Testis (tissue), 3 donors: ENCODE results near the gene MCF2L. TPM values are rescaled to one million over a fixed set of nuclear protein-coding genes. Genes with fewer than 3 reads are reported as not detected.

Experiments used
- DNase-seq: peaks from one replicate; pipeline ENCODE4 v3.0.0-alpha.2; 2019
- H3K27ac ChIP-seq, 2 donors: fragments of 200-600 bp; sonication (generic); one replicate each; pipeline ENCODE4 v1.5.1; 2019
- H3K27me3 ChIP-seq: fragments of 200-600 bp; sonication (generic); one replicate; pipeline ENCODE4 v1.5.1; 2019
- H3K36me3 ChIP-seq: fragments of 200-600 bp; sonication (generic); one replicate; pipeline ENCODE4 v1.5.1; 2017; ENCODE audit warnings: low read depth; ENCODE audit errors: missing control alignments
- H3K4me1 ChIP-seq: fragments of 200-600 bp; sonication (generic); one replicate; pipeline ENCODE4 v1.5.1; 2019
- H3K4me3 ChIP-seq, 2 donors: fragments of 200-600 bp; sonication (generic); one replicate each; pipeline ENCODE4 v1.5.1; 2017 to 2019
- H3K9me3 ChIP-seq: fragments of 200-600 bp; sonication (generic); one replicate; pipeline ENCODE4 v1.5.1; 2017
- CTCF ChIP-seq, 3 experiments: fragments of 450-650 bp in 2 of 3; fragments of 200-600 bp in 1 of 3; sonication (generic) in 1 of 3; IDR thresholded peaks; one replicate each; pipeline ENCODE4 v1.5.1; 2016 to 2019; ENCODE audit warnings: antibody characterized with exemption in 3 of 3, mild to moderate bottlenecking in 2 of 3, moderate library complexity in 1 of 3
- POLR2A ChIP-seq: fragments of 450-650 bp; IDR thresholded peaks from one replicate; pipeline ENCODE4 v1.6.1; 2017; ENCODE audit warnings: antibody characterized with exemption, mild to moderate bottlenecking, moderate library complexity
- WGBS, 2 donors: methylation state at CpG; one replicate each; pipeline ENCODE4 v1.1.5; 2018; 5-methylcytosine and 5-hydroxymethylcytosine counted together
- intact Hi-C: fragments of 100-400 bp; cut with DNase I; formaldehyde crosslinking; loops from one replicate; pipeline ENCODE4 v1.15.1; 2023; ENCODE audit warnings: low total_unique reads
- polyA plus RNA-seq: library from polyadenylated mRNA; stranded (reverse); fragments of 350-450 nt; fragmentation: Illumina TruSeq; extraction: RNeasy Lipid Tissue Mini Kit (QIAGEN cat#74804); gene quantifications from one replicate; pipeline ENCODE4 v1.2.3, GENCODE V29; 2014; ENCODE audit warnings: low read depth, low replicate concordance; ENCODE audit not compliant: insufficient read depth
- total RNA-seq, 2 donors: library from RNA; depleted of rRNA; stranded (reverse); fragments of >200 nt; gene quantifications; one replicate each; pipeline ENCODE4 v1.2.3, GENCODE V29; 2016

Gene MCF2L
- total and polyA plus RNA-seq, 3 donors from 2014 or later, result 5.0 to 17.6 (median 14.6) TPM

GRCh38 chr13:113050734-113051431 is 81.9 kb downstream of the MCF2L start:
- TF ChIP-seq POLR2A (no peak), CTCF (IDR thresholded peaks at IDR 0.05) (no peak)
- Histone ChIP-seq H3K36me3 (no peaks in the 10 kb centered on the region), H3K4me3 (peak overlapping the region in 1 of 2 donors; percentile 20), H3K27ac (no peak overlapping the region), H3K4me1 (peaks cover 6% of the 10 kb centered on the region), H3K27me3 (no peaks in the 10 kb centered on the region), H3K9me3 (no peaks in the 10 kb centered on the region)
- intact Hi-C loops, result no loop called here
- DNase-seq, result no peak
- WGBS, 2 donors, result 30 to 40% methylated on average over 31 to 45 of the region's 48 CpGs

- TF ChIP-seq POLR2A (no peak), CTCF (IDR thresholded peaks at IDR 0.05) (no peak)
- Histone ChIP-seq H3K36me3 (no peaks in the 10 kb centered on the region), H3K27ac (no peak overlapping the region), H3K4me3 (no peak overlapping the region), H3K27me3 (no peaks in the 10 kb centered on the region), H3K9me3 (no peaks in the 10 kb centered on the region), H3K4me1 (peaks cover 6% of the 10 kb centered on the region)
- 80 to 84% methylated on average over 11 to 14 of the region's 14 CpGs for WGBS, 2 donors
- no peak for DNase-seq
- intact Hi-C loops, result no loop called here
These were observed 82.6 kb downstream of the MCF2L start for GRCh38 chr13:113051641-113052040.

- Histone ChIP-seq H3K27ac (no peak overlapping the region), H3K4me1 (peaks cover 6% of the 10 kb centered on the region), H3K4me3 (no peak overlapping the region), H3K27me3 (no peaks in the 10 kb centered on the region), H3K36me3 (no peaks in the 10 kb centered on the region), H3K9me3 (no peaks in the 10 kb centered on the region)
- no peak for DNase-seq
- intact Hi-C loops, result no loop called here
- WGBS, 2 donors, result 74 to 80% methylated on average over 16 of the region's 16 CpGs
- TF ChIP-seq CTCF (IDR thresholded peaks at IDR 0.05), result no peak
- TF ChIP-seq POLR2A, result no peak
These were observed 83.2 kb downstream of the MCF2L start for GRCh38 chr13:113052206-113052605.

- Histone ChIP-seq H3K36me3 (no peaks in the 10 kb centered on the region), H3K4me3 (no peak overlapping the region), H3K4me1 (peaks cover 6% of the 10 kb centered on the region), H3K27ac (no peak overlapping the region), H3K27me3 (no peaks in the 10 kb centered on the region), H3K9me3 (no peaks in the 10 kb centered on the region)
- intact Hi-C loops, result no loop called here
- 93 to 94% methylated on average over 13 of the region's 13 CpGs for WGBS, 2 donors
- TF ChIP-seq POLR2A (no peak), CTCF (IDR thresholded peaks at IDR 0.05) (no peak)
- DNase-seq, result no peak
These were observed 84.0 kb downstream of the MCF2L start for GRCh38 chr13:113052971-113053370.

- 95 to 96% methylated on average over 8 to 14 of the region's 14 CpGs for WGBS, 2 donors
- no peak for DNase-seq
- H3K4me3 ChIP-seq, result no peak overlapping the region
- H3K27ac ChIP-seq, result no peak overlapping the region
- peaks cover 6% of the 10 kb centered on the region for H3K4me1 ChIP-seq
- TF ChIP-seq POLR2A (no peak), CTCF (IDR thresholded peaks at IDR 0.05) (no peak)
- no peaks in the 10 kb centered on the region for H3K36me3 ChIP-seq
- intact Hi-C loops, result no loop called here
- H3K27me3 ChIP-seq, result no peaks in the 10 kb centered on the region
- no peaks in the 10 kb centered on the region for H3K9me3 ChIP-seq
These were observed 84.4 kb downstream of the MCF2L start for GRCh38 chr13:113053376-113053775.
